HG03558 (cell line): ENCODE data around the gene P3H2.

Source experiments
- ATAC-seq: cut with Tn5 transposase; IDR thresholded peaks from one replicate; pipeline ENCODE4 v1.9.1; 2021; ENCODE audit warnings: moderate number of reproducible peaks; ENCODE audit not compliant: unreplicated experiment; ENCODE audit errors: extremely low read depth

Gene P3H2

GRCh38 chr3:189914799-189915198 lies 205.9 kb downstream of the P3H2 start:
- no peak for ATAC-seq

- no peak for ATAC-seq
Observed at GRCh38 chr3:189911001-189911400, 209.7 kb downstream of the P3H2 start.

GRCh38 chr3:189909573-189909972 lies 211.1 kb downstream of the P3H2 start:
- ATAC-seq, result no peak

- no peak for ATAC-seq
Observed at GRCh38 chr3:189909139-189909538, 211.6 kb downstream of the P3H2 start.

- ATAC-seq, result no peak
Observed at GRCh38 chr3:189908646-189909045, 212.1 kb downstream of the P3H2 start.

- ATAC-seq, result no peak
Observed at GRCh38 chr3:189907803-189908202, 212.9 kb downstream of the P3H2 start.
